K562 (cell line): ENCODE data around the gene ADGRG1. TPM values are rescaled to one million over a fixed set of nuclear protein-coding genes. Genes with fewer than 3 reads are reported as not detected.

Experiments used
- ARID4B ChIP-seq: sonication (generic); formaldehyde crosslinking; IDR thresholded peaks from 2 replicates; pipeline ENCODE4 v1.8.0; 2022; ENCODE audit warnings: mild to moderate bottlenecking, missing genetic modification reagents
- HMBOX1 ChIP-seq: sonication (generic); IDR thresholded peaks from 2 replicates; pipeline ENCODE4 v1.6.1; 2016
- IRF9 ChIP-seq: fragments of 450-650 bp; IDR thresholded peaks from 2 replicates; pipeline ENCODE4 v1.6.1; 2016; ENCODE audit warnings: missing biosample characterization, missing genetic modification characterization
- NEUROD1 ChIP-seq: fragments of 150-350 bp; IDR thresholded peaks from 2 replicates; pipeline ENCODE4 v1.6.1; 2014; ENCODE audit warnings: borderline replicate concordance, low read length, low read depth; ENCODE audit not compliant: partially characterized antibody
- NFIC ChIP-seq: fragments of 450-650 bp; IDR thresholded peaks from 2 replicates; pipeline ENCODE4 v1.6.1; 2017; ENCODE audit warnings: mild to moderate bottlenecking, inconsistent platforms
- REST ChIP-seq, 2 experiments: fragments of 450-650 bp; formaldehyde crosslinking in 1 of 2; IDR thresholded peaks; 2 replicates each; pipeline versions ENCODE4 v1.4.0 to v1.6.1; 2014 to 2020; ENCODE audit warnings: mild to moderate bottlenecking in 2 of 2, borderline replicate concordance in 1 of 2, low read depth in 1 of 2
- SRF ChIP-seq, 2 experiments: fragments of 250-450, 450-650 bp in 1 of 2; sonication (Bioruptor Pico) in 1 of 2; sonication (generic) in 1 of 2; formaldehyde crosslinking; IDR thresholded peaks; 2 replicates each; pipeline versions ENCODE4 v1.5.0 to v1.5.1; 2020 to 2022; ENCODE audit warnings: mild to moderate bottlenecking in 1 of 2, missing genetic modification reagents in 1 of 2
- polyA plus RNA-seq, 8 experiments: library from polyadenylated mRNA; depleted of rRNA in 4 of 8; stranded (reverse) in 5 of 8; unstranded in 3 of 8; fragments of >200 nt; fragmentation: Nextera tagmentation in 2 of 8; fragmentation: Illumina TruSeq in 1 of 8; extraction: Ambion mirVana in 2 of 8; extraction: Trizol in 1 of 8; gene quantifications; 2 replicates each; pipeline versions ENCODE4 v1.2.1 to v1.2.3, GENCODE V29; 2011 to 2014; ENCODE audit warnings: inconsistent platforms in 1 of 8, missing spikeins in 1 of 8
- total RNA-seq, 7 experiments: library from RNA; depleted of rRNA in 6 of 7; stranded (reverse); fragments of >200 nt in 6 of 7; fragmentation: Illumina TruSeq in 2 of 7; extraction: Trizol in 2 of 7; gene quantifications; 2 replicates each; pipeline versions ENCODE4 v1.2.1 to v1.2.3, GENCODE V29; 2011 to 2021; ENCODE audit warnings: low replicate concordance in 1 of 7
- TF ChIP-seq, protein P1 (sequence below): fragments of 200-800 bp; sonication (Bioruptor generic); IDR thresholded peaks from 2 replicates; pipeline ENCODE4 v1.6.1; 2017; ENCODE audit warnings: missing genetic modification characterization, missing compliant biosample characterization

ADGRG1 gene
- total and polyA plus RNA-seq, 9 of the 15 experiments (the other 6 are each of a cell fraction or from before 2014, with no cell fraction given) = 0.04 to 0.31 (median 0.16) TPM; not detected in 6

DNA sequence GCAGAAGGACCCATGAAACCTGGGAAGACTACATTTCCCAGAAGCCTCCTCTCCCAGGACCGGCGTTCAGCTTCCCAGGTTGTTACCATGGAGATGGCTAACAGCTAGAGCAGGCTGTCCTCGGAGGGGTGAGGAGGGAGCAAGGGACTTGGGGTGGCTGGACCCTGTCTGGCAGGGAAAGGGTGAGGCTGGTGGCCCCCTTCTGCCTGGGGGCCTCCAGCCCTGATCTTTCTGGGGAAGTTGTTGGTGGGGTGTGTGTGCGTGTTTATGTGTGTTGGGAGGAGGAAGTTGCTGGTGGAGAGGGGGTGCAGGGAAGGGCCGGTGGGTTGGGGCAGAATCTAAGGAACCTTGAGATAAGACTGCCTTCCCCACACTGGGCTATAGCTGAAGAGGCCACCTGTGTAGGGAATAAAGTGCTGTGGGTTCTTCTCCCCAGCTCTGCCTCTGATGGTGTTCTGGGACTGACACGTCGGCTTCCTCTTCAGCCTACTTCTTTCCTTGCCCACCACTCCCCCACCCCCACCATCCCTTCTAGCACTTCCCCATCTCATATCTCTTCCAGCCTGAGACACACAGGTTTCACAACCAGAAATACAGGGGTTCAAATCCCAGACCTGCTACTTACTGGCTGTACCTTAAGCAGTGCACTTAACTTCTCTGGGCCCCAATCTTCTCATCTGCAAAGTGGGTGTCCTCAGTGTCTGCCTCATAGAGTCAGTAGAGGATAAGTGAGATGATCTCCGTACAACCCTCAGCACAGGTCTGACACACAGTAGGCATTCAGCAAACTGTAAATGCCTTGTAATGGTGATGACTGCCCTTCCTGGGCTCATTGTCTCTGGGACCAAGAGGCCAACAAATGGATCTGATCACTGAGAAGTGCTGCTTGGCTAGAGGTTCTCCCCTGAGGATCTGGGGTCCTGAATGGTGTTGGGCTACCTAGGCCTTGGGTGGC lies 66.6 kb downstream of the ADGRG1 start, which contains the start of gene DRC7 (continued):
- no peak for TF ChIP-seq REST (IDR thresholded peaks at IDR 0.05; ENCODE audit: borderline replicate concordance)
- TF ChIP-seq REST (CRISPR knock-in tag; IDR thresholded peaks at IDR 0.05; ENCODE audit: low read depth) = no peak
- TF ChIP-seq NEUROD1 = no peak
- TF ChIP-seq HMBOX1 = no peak
- no peak for TF ChIP-seq NFIC
- TF ChIP-seq, protein P1, sequence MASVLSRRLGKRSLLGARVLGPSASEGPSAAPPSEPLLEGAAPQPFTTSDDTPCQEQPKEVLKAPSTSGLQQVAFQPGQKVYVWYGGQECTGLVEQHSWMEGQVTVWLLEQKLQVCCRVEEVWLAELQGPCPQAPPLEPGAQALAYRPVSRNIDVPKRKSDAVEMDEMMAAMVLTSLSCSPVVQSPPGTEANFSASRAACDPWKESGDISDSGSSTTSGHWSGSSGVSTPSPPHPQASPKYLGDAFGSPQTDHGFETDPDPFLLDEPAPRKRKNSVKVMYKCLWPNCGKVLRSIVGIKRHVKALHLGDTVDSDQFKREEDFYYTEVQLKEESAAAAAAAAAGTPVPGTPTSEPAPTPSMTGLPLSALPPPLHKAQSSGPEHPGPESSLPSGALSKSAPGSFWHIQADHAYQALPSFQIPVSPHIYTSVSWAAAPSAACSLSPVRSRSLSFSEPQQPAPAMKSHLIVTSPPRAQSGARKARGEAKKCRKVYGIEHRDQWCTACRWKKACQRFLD = no peak
- TF ChIP-seq IRF9 (tag) = no peak
- no peak for TF ChIP-seq ARID4B (CRISPR knock-in tag)
- no peak for TF ChIP-seq SRF (CRISPR knock-in tag; IDR thresholded peaks at IDR 0.05)
